LNCaP clone FGC (cell line): Measurements from ENCODE around the gene LRRFIP1.

Experiments used
- DNase-seq: peaks from one replicate; pipeline ENCODE4 v3.0.0-alpha.2; 2011; ENCODE audit warnings: low read depth
- H3K4me3 ChIP-seq: 2 replicates; pipeline ENCODE4 v1.5.1; 2011; ENCODE audit warnings: mild to moderate bottlenecking, low read depth, low read length, control low read depth
- TF ChIP-seq, protein P1 (sequence below): IDR thresholded peaks from 2 replicates; pipeline ENCODE4 v1.5.1; 2012; ENCODE audit warnings: mild to moderate bottlenecking; ENCODE audit not compliant: control insufficient read depth, insufficient read depth; ENCODE audit errors: extremely low read depth

The LRRFIP1 gene

GRCh38 chr2:237725661-237726060 is 98.3 kb downstream of the LRRFIP1 start:
- TF ChIP-seq, protein P1, sequence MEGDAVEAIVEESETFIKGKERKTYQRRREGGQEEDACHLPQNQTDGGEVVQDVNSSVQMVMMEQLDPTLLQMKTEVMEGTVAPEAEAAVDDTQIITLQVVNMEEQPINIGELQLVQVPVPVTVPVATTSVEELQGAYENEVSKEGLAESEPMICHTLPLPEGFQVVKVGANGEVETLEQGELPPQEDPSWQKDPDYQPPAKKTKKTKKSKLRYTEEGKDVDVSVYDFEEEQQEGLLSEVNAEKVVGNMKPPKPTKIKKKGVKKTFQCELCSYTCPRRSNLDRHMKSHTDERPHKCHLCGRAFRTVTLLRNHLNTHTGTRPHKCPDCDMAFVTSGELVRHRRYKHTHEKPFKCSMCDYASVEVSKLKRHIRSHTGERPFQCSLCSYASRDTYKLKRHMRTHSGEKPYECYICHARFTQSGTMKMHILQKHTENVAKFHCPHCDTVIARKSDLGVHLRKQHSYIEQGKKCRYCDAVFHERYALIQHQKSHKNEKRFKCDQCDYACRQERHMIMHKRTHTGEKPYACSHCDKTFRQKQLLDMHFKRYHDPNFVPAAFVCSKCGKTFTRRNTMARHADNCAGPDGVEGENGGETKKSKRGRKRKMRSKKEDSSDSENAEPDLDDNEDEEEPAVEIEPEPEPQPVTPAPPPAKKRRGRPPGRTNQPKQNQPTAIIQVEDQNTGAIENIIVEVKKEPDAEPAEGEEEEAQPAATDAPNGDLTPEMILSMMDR: no peak
- no peak overlapping the region for H3K4me3 ChIP-seq
- DNase-seq: no peak

- TF ChIP-seq, protein P1: no peak
- DNase-seq: peak; percentile 87
- peak overlapping the region; percentile 5; the same call in 1 of the 2 replicates for H3K4me3 ChIP-seq
These were observed 99.0 kb downstream of the LRRFIP1 start for GRCh38 chr2:237726401-237726830.

GRCh38 chr2:237727363-237727762 is 100.0 kb downstream of the LRRFIP1 start:
- TF ChIP-seq, protein P1: no peak
- no peak overlapping the region for H3K4me3 ChIP-seq
- DNase-seq: no peak

- H3K4me3 ChIP-seq: no peak overlapping the region
- no peak for DNase-seq
- TF ChIP-seq, protein P1: no peak
These were observed 102.5 kb downstream of the LRRFIP1 start for GRCh38 chr2:237729681-237730475.

GRCh38 chr2:237731663-237732062 is 104.3 kb downstream of the LRRFIP1 start:
- TF ChIP-seq, protein P1: no peak
- H3K4me3 ChIP-seq: no peak overlapping the region
- DNase-seq: no peak

DNA sequence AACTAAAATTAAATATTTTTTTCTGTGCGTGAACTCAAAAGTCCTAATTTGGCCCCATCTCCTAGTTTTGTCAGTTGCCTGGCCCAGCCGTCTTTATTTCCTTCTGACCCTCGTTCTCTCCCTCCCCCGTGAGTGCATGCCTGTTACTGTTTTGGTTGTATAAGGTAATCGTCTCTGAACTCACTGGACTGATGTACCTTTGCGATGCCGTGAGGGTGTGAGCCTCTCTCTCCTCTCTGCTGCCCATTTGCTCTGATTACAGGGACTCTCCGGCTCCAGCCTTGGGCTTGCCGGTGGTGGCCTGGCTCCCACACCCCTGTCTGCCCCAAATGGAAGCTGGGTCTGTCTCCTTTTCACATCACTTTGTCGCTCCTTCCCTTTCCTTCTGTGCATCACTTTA is 104.7 kb downstream of the LRRFIP1 start:
- H3K4me3 ChIP-seq: no peak overlapping the region
- no peak for DNase-seq
- TF ChIP-seq, protein P1: no peak
